HG02885 (cell line): ENCODE measurements around the gene RBM38.
"Not testable (repeated sequence)": the region's sequence is repeated elsewhere in the genome, so short reads cannot be mapped to it uniquely, and the experiment has no call there.

Experiments used
- ATAC-seq: cut with Tn5 transposase; IDR thresholded peaks from one replicate; pipeline ENCODE4 v1.9.1; 2021; ENCODE audit warnings: mild to moderate bottlenecking; ENCODE audit not compliant: unreplicated experiment, poor library complexity

The RBM38 gene

GRCh38 chr20:57414867-57415592, 23.8 kb downstream of the RBM38 start:
- ATAC-seq: no peak

GRCh38 chr20:57415771-57416170, 24.6 kb downstream of the RBM38 start:
- no peak for ATAC-seq

GRCh38 chr20:57416296-57417022, 25.3 kb downstream of the RBM38 start:
- ATAC-seq: no peak

GRCh38 chr20:57417051-57417689, 26.0 kb downstream of the RBM38 start:
- no peak for ATAC-seq

- ATAC-seq: no peak
Observed at GRCh38 chr20:57417830-57418780, 26.9 kb downstream of the RBM38 start.

- not testable (repeated sequence) for ATAC-seq
Observed at GRCh38 chr20:57419479-57419878, 28.3 kb downstream of the RBM38 start.

- ATAC-seq: no peak
Observed at GRCh38 chr20:57420571-57421252, 29.5 kb downstream of the RBM38 start.

- ATAC-seq: no peak
Observed at GRCh38 chr20:57421253-57422220, 30.3 kb downstream of the RBM38 start.

GRCh38 chr20:57422254-57422653, 31.1 kb downstream of the RBM38 start:
- ATAC-seq: no peak

- ATAC-seq: no peak
Observed at GRCh38 chr20:57425150-57426013, 34.2 kb downstream of the RBM38 start.

GRCh38 chr20:57426271-57426689, 35.1 kb downstream of the RBM38 start:
- no peak for ATAC-seq

- no peak for ATAC-seq
Observed at GRCh38 chr20:57426831-57427230, 35.6 kb downstream of the RBM38 start.

GRCh38 chr20:57428324-57429158, 37.3 kb downstream of the RBM38 start:
- no peak for ATAC-seq

GRCh38 chr20:57429159-57429496, 37.9 kb downstream of the RBM38 start:
- ATAC-seq: no peak

GRCh38 chr20:57429580-57430200, 38.5 kb downstream of the RBM38 start:
- no peak for ATAC-seq

- not testable (repeated sequence) for ATAC-seq
Observed at GRCh38 chr20:57430201-57430596, 39.0 kb downstream of the RBM38 start.

GRCh38 chr20:57431539-57431835, 40.3 kb downstream of the RBM38 start:
- ATAC-seq: no peak
